Adrenal gland (tissue), 5 donors: ENCODE measurements around the gene CHAC1.

Experiments used
- POLR2A ChIP-seq, 2 donors: fragments of 450-650 bp; IDR thresholded peaks; one replicate each; pipeline ENCODE4 v1.6.1; 2017; ENCODE audit warnings: antibody characterized with exemption in 2 of 2, mild to moderate bottlenecking in 2 of 2, moderate library complexity in 1 of 2
- TF ChIP-seq, protein P1 (sequence below), 6 experiments: fragments of 450-650 bp in 4 of 6; fragments of 200-600 bp in 2 of 6; sonication (generic) in 1 of 6; IDR thresholded peaks; 1 replicate in 5 of 6; 2 replicates in 1 of 6; pipeline versions ENCODE4 v1.5.1 to v1.8.0; 2016 to 2021; ENCODE audit warnings: antibody characterized with exemption in 6 of 6, mild to moderate bottlenecking in 2 of 6, moderate library complexity in 1 of 6
- donor health status: DM: no; HTN: no; CAD: no.

- no peak for TF ChIP-seq POLR2A (IDR thresholded peaks at IDR 0.05)
- TF ChIP-seq, protein P1, sequence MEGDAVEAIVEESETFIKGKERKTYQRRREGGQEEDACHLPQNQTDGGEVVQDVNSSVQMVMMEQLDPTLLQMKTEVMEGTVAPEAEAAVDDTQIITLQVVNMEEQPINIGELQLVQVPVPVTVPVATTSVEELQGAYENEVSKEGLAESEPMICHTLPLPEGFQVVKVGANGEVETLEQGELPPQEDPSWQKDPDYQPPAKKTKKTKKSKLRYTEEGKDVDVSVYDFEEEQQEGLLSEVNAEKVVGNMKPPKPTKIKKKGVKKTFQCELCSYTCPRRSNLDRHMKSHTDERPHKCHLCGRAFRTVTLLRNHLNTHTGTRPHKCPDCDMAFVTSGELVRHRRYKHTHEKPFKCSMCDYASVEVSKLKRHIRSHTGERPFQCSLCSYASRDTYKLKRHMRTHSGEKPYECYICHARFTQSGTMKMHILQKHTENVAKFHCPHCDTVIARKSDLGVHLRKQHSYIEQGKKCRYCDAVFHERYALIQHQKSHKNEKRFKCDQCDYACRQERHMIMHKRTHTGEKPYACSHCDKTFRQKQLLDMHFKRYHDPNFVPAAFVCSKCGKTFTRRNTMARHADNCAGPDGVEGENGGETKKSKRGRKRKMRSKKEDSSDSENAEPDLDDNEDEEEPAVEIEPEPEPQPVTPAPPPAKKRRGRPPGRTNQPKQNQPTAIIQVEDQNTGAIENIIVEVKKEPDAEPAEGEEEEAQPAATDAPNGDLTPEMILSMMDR (IDR thresholded peaks at IDR 0.05): no peak
Observed at GRCh38 chr15:40951764-40952163, 1.5 kb upstream of the CHAC1 start.
